GM12878 (cell line): ENCODE data around the gene TMEM120B. TPM values are rescaled to one million over a fixed set of nuclear protein-coding genes. Genes with fewer than 3 reads are reported as not detected.

Source experiments
- ATAC-seq: fragments of 200-7000 bp; cut with Tn5 transposase; 3 replicates; pipeline ENCODE4 v1.9.1; 2020; ENCODE audit warnings: mild to moderate bottlenecking, moderate library complexity
- BruUV-seq: library from RNA; stranded (reverse); fragments of 400-500 nt; replicated peaks from 2 replicates; lab custom pipeline; 2021; lab: Mats Ljungman, UMichigan
- CTCF ChIA-PET: fragments of 300-600 bp; sonication (Branson Sonifier 250); formaldehyde crosslinking; extraction: SDS; loops from one replicate; lab custom pipeline; 2021; ENCODE audit warnings: inconsistent platforms; lab: Yijun Ruan, JAX
- POLR2A ChIA-PET: fragments of 350-600 bp; formaldehyde crosslinking; extraction: SDS; loops from one replicate; lab custom pipeline; 2021; ENCODE audit warnings: inconsistent platforms; lab: Charles Lee
- RAD21 ChIA-PET: fragments of 300-600 bp; sonication (Branson Sonifier 250); formaldehyde crosslinking; loops from one replicate; lab custom pipeline; 2023; ENCODE audit warnings: antibody characterized with exemption; ENCODE audit not compliant: unreplicated experiment; lab: Charles Lee
- SMC1A ChIA-PET: fragments of 300-600 bp; sonication (Branson Sonifier 250); formaldehyde crosslinking; loops from one replicate; lab custom pipeline; 2023; ENCODE audit not compliant: unreplicated experiment, uncharacterized antibody; lab: Charles Lee
- DNase-seq: peaks from one replicate; pipeline ENCODE4 v3.0.0-alpha.2; 2011; ENCODE audit warnings: low read depth, low spot score
- FAIRE-seq: peaks from 3 replicates; lab custom pipeline; 2011; peaks lifted over from hg19 to GRCh38; lab: Jason Lieb, UNC
- H2AFZ ChIP-seq: 2 replicates; pipeline ENCODE4 v1.6.0; 2011; ENCODE audit warnings: low read depth, low read length, control low read depth; ENCODE audit not compliant: control insufficient read depth
- H3K27ac ChIP-seq: 2 replicates; pipeline ENCODE4 v1.5.1; 2011; ENCODE audit warnings: control low read depth; ENCODE audit not compliant: control insufficient read depth, insufficient read depth
- H3K27me3 ChIP-seq, 2 experiments: replicated peaks in 1 of 2; 2 replicates each; pipeline versions ENCODE4 v1.6.0 to v1.6.1; 2011; ENCODE audit warnings: low read length in 1 of 2; ENCODE audit not compliant: control insufficient read depth in 2 of 2, insufficient read depth in 2 of 2
- H3K36me3 ChIP-seq, 2 experiments: 2 replicates each; pipeline ENCODE4 v1.5.1; 2011; ENCODE audit warnings: low read length in 1 of 2; ENCODE audit not compliant: control insufficient read depth in 2 of 2, insufficient read depth in 2 of 2
- H3K4me1 ChIP-seq: 2 replicates; pipeline ENCODE4 v1.6.1; 2011; ENCODE audit warnings: mild to moderate bottlenecking, low read length, moderate library complexity, mixed read lengths; ENCODE audit not compliant: control insufficient read depth, insufficient read depth
- H3K4me2 ChIP-seq: 2 replicates; pipeline ENCODE4 v1.6.0; 2011; ENCODE audit warnings: control low read depth; ENCODE audit not compliant: control insufficient read depth, insufficient read depth
- H3K4me3 ChIP-seq: fragments of 200-600 bp; sonication (generic); 2 replicates; pipeline ENCODE4 v1.5.1; 2016
- H3K79me2 ChIP-seq: 2 replicates; pipeline ENCODE4 v1.6.0; 2011; ENCODE audit warnings: low read length; ENCODE audit not compliant: control insufficient read depth, insufficient read depth
- H3K9ac ChIP-seq: 2 replicates; pipeline ENCODE4 v1.8.0; 2011; ENCODE audit warnings: low read length, control low read depth, mixed read lengths; ENCODE audit not compliant: control insufficient read depth, insufficient read depth
- H3K9me3 ChIP-seq: replicated peaks from 3 replicates; pipeline ENCODE4 v1.5.1; 2011; ENCODE audit warnings: mild to moderate bottlenecking, low read length; ENCODE audit not compliant: control insufficient read depth, insufficient read depth
- H4K20me1 ChIP-seq: 2 replicates; pipeline ENCODE4 v1.6.0; 2011; ENCODE audit not compliant: control insufficient read depth, insufficient read depth
- BACH1 ChIP-seq: fragments of 450-650 bp; IDR thresholded peaks from 2 replicates; pipeline ENCODE4 v1.6.1; 2017; ENCODE audit warnings: mild to moderate bottlenecking, borderline replicate concordance
- BHLHE40 ChIP-seq, 2 experiments: fragments of 450-650 bp in 1 of 2; IDR thresholded peaks; 2 replicates each; pipeline ENCODE4 v1.6.1; 2011 to 2017; ENCODE audit warnings: low read depth in 2 of 2, borderline replicate concordance in 1 of 2, improper control_type of control experiment in 1 of 2, low read length in 1 of 2, mild to moderate bottlenecking in 1 of 2
- CBFB ChIP-seq: IDR thresholded peaks from 2 replicates; pipeline ENCODE4 v1.6.1; 2016; ENCODE audit warnings: antibody characterized with exemption, low read depth
- CHD1 ChIP-seq: IDR thresholded peaks from 2 replicates; pipeline ENCODE4 v1.6.1; 2012; ENCODE audit warnings: low read depth, low read length, improper control_type of control experiment
- CREM ChIP-seq: IDR thresholded peaks from 2 replicates; pipeline ENCODE4 v1.6.1; 2014; ENCODE audit warnings: antibody characterized with exemption, low read depth
- E4F1 ChIP-seq: fragments of 450-650 bp; IDR thresholded peaks from 2 replicates; pipeline ENCODE4 v1.6.1; 2018; ENCODE audit warnings: borderline replicate concordance, mild to moderate bottlenecking; ENCODE audit not compliant: partially characterized antibody
- IKZF2 ChIP-seq, 2 experiments: fragments of 450-650 bp; IDR thresholded peaks; 2 replicates each; pipeline ENCODE4 v1.6.1; 2017; ENCODE audit warnings: mild to moderate bottlenecking in 2 of 2, moderate library complexity in 2 of 2
- LARP7 ChIP-seq: fragments of 450-650 bp; IDR thresholded peaks from 2 replicates; pipeline ENCODE4 v1.6.1; 2017; ENCODE audit warnings: mild to moderate bottlenecking
- MTA2 ChIP-seq: fragments of 450-650 bp; IDR thresholded peaks from 2 replicates; pipeline ENCODE4 v1.6.1; 2016; ENCODE audit warnings: low read depth, mild to moderate bottlenecking, moderate library complexity
- NFXL1 ChIP-seq: fragments of 450-650 bp; IDR thresholded peaks from 2 replicates; pipeline ENCODE4 v1.6.1; 2017; ENCODE audit warnings: antibody characterized with exemption, mild to moderate bottlenecking, borderline replicate concordance
- PBX3 ChIP-seq: IDR thresholded peaks from 2 replicates; pipeline ENCODE4 v1.6.1; 2011; ENCODE audit warnings: mild to moderate bottlenecking, low read depth, low read length, moderate library complexity; ENCODE audit not compliant: insufficient replicate concordance
- PML ChIP-seq: IDR thresholded peaks from 2 replicates; pipeline ENCODE4 v1.6.1; 2012; ENCODE audit warnings: low read length, inconsistent platforms
- POLR2A ChIP-seq: IDR thresholded peaks from 2 replicates; pipeline ENCODE4 v1.6.1; 2011; ENCODE audit warnings: low read depth, mild to moderate bottlenecking, low read length
- POLR2AphosphoS5 ChIP-seq: IDR thresholded peaks from 2 replicates; pipeline ENCODE4 v1.6.1; 2011; ENCODE audit warnings: mild to moderate bottlenecking, low read length, inconsistent platforms
- RBBP5 ChIP-seq: fragments of 200-600 bp; sonication (generic); conservative IDR thresholded peaks from 2 replicates; pipeline ENCODE4 v1.6.1; 2016
- RUNX3 ChIP-seq: IDR thresholded peaks from 2 replicates; pipeline ENCODE4 v1.6.1; 2012; ENCODE audit warnings: low read length, inconsistent platforms
- TCF3 ChIP-seq: IDR thresholded peaks from 2 replicates; pipeline ENCODE4 v1.6.1; 2012; ENCODE audit warnings: low read depth, mild to moderate bottlenecking, low read length, borderline replicate concordance; ENCODE audit not compliant: insufficient read depth
- YBX1 ChIP-seq: fragments of 450-650 bp; IDR thresholded peaks from 2 replicates; pipeline ENCODE4 v1.6.1; 2016; ENCODE audit warnings: antibody characterized with exemption
- WGBS: methylation state at CpG from one replicate; pipeline ENCODE4 v1.1.6; 2016; ENCODE audit warnings: low lambda C conversion rate; ENCODE audit not compliant: insufficient replicate concordance, insufficient coverage; ENCODE audit errors: missing lambda C conversion rate; 5-methylcytosine and 5-hydroxymethylcytosine counted together
- in situ Hi-C: fragments of 300-500 bp; cut with MboI; formaldehyde crosslinking; loops from 9 replicates; pipeline ENCODE4 v1.14.3; 2018; ENCODE audit warnings: mixed read lengths
- intact Hi-C: fragments of 100-400 bp; cut with micrococcal nuclease; formaldehyde crosslinking; loops from one replicate; pipeline ENCODE4 v1.14.2; 2022; ENCODE audit not compliant: unreplicated experiment
- polyA plus RNA-seq, 11 experiments: library from polyadenylated mRNA; depleted of rRNA in 4 of 11; unstranded in 6 of 11; stranded (reverse) in 5 of 11; fragments of >200 nt; fragmentation: Nextera tagmentation in 4 of 11; fragmentation: Illumina TruSeq in 1 of 11; extraction: Ambion mirVana in 4 of 11; extraction: Trizol in 1 of 11; gene quantifications; 1 replicate in 1 of 11; 2 replicates in 10 of 11; pipeline versions ENCODE4 v1.2.1 to v1.2.3, GENCODE V29; 2011 to 2016; ENCODE audit warnings: inconsistent platforms in 2 of 11, missing spikeins in 2 of 11, low read depth in 1 of 11
- total RNA-seq, 4 experiments: library from RNA; depleted of rRNA in 3 of 4; stranded (reverse); fragments of >200 nt in 3 of 4; fragmentation: Illumina TruSeq in 1 of 4; extraction: Trizol in 1 of 4; gene quantifications; 2 replicates each; pipeline versions ENCODE4 v1.2.1 to v1.2.3, GENCODE V29; 2013 to 2021
- TF ChIP-seq, protein P1 (sequence below): fragments of 150-350 bp; IDR thresholded peaks from 2 replicates; pipeline ENCODE4 v1.6.1; 2014; ENCODE audit warnings: mild to moderate bottlenecking, low read depth, low read length

The TMEM120B gene
- total and polyA plus RNA-seq, 10 of the 15 experiments (the other 5 are each of a cell fraction or from before 2014, with no cell fraction given), result 4.0 to 26.2 (median 9.2) TPM

- TF ChIP-seq BHLHE40 (IDR thresholded peaks at IDR 0.05; ENCODE audit: borderline replicate concordance in 1 of 2, low read depth in 2 of 2, low read length in 1 of 2), result peak; percentile 22 to 82; a peak in 3 of 4 replicates
- TF ChIP-seq, protein P1, sequence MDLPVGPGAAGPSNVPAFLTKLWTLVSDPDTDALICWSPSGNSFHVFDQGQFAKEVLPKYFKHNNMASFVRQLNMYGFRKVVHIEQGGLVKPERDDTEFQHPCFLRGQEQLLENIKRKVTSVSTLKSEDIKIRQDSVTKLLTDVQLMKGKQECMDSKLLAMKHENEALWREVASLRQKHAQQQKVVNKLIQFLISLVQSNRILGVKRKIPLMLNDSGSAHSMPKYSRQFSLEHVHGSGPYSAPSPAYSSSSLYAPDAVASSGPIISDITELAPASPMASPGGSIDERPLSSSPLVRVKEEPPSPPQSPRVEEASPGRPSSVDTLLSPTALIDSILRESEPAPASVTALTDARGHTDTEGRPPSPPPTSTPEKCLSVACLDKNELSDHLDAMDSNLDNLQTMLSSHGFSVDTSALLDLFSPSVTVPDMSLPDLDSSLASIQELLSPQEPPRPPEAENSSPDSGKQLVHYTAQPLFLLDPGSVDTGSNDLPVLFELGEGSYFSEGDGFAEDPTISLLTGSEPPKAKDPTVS, result no peak
- no peak for TF ChIP-seq MTA2
- TF ChIP-seq NFXL1, result no peak
- TF ChIP-seq LARP7, result peak; percentile 81; the same call in 1 of the 2 replicates
- peak; percentile 68; the same call in 1 of the 2 replicates for TF ChIP-seq CREM
- TF ChIP-seq BACH1, result peak; percentile 79; the same call in 1 of the 2 replicates
- TF ChIP-seq TCF3, result peak; percentile 88
- TF ChIP-seq POLR2AphosphoS5, result peak; percentile 62; the same call in 1 of the 2 replicates
Observed at GRCh38 chr12:121712461-121713256, at the start of gene TMEM120B (continued).

GRCh38 chr12:121663610-121663929 lies 49.0 kb upstream of the TMEM120B start:
- 33% methylated on average over 3 of the region's 3 CpGs for WGBS
- intact Hi-C loops, result loop anchor here (5.0 kb wide), 1 partner anchor 1704 kb away; no protein-coding TSS in a partner anchor
- ChIA-PET RAD21 (interaction anchor here (1.2 to 7.2 kb wide), 4 partner anchors 29 to 130 kb away, joined by 3 to 61 read pairs (median 7); partner anchors contain the start of gene ORAI1), CTCF (interaction anchor here (2.1 kb wide), 1 partner anchor 36 kb away, joined by 7 read pairs; the partner anchor contains the start of gene ORAI1), POLR2A (interaction anchor here (0.6 to 2.0 kb wide), 4 partner anchors 23 to 363 kb away, joined by 3 to 13 read pairs (median 7); partner anchors contain the start of gene ORAI1), SMC1A (interaction anchor here (1.0 to 1.5 kb wide), 4 partner anchors 18 to 131 kb away, joined by 3 to 6 read pairs (median 4); no protein-coding TSS in a partner anchor)
- peaks cover 17% of the 10 kb centered on the region for H3K79me2 ChIP-seq
- peaks cover 20% of the 10 kb centered on the region for H3K4me1 ChIP-seq
- H3K27ac ChIP-seq, result peak overlapping the region; percentile 99
- no TSS peak for BruUV-seq
- H3K9ac ChIP-seq, result peak overlapping the region; percentile 100; the same call in 1 of the 2 replicates
- FAIRE-seq (no peak), DNase-seq (no peak), ATAC-seq (no peak)
- peak overlapping the region; percentile 86 for H3K4me2 ChIP-seq
- H2AFZ ChIP-seq, result peak overlapping the region; percentile 63
- H3K27me3 ChIP-seq, result no peaks in the 10 kb centered on the region
- no peaks in the 10 kb centered on the region for H3K9me3 ChIP-seq
- no peak overlapping the region for H3K4me3 ChIP-seq
- H4K20me1 ChIP-seq, result no peaks in the 10 kb centered on the region
- H3K36me3 ChIP-seq, result peaks cover 1 to 3% of the 10 kb centered on the region in 2 experiments; a peak in 2 of 4 replicates
- in situ Hi-C loops, result no loop called here
- TF ChIP-seq CHD1, result no peak
- TF ChIP-seq IKZF2 (IDR thresholded peaks at IDR 0.05), result peak in 1 of 2 experiments; percentile 29; a peak in 2 of 4 replicates
- no peak for TF ChIP-seq E4F1
- no peak for TF ChIP-seq PBX3
- peak; percentile 24 for TF ChIP-seq RUNX3
- no peak for TF ChIP-seq POLR2A
- TF ChIP-seq RBBP5, result no peak
- TF ChIP-seq YBX1, result no peak
- TF ChIP-seq PML, result no peak; the same call in 1 of the 2 replicates
- no peak for TF ChIP-seq CBFB
